ENCODE data around the gene LIX1L. TPM values are rescaled to one million over a fixed set of nuclear protein-coding genes. Genes with fewer than 3 reads are reported as not detected.
A peak's percentile ranks its signal among the peaks of the same experiment; 100 is the strongest.

Gene LIX1L
- total and polyA plus RNA-seq, 2 experiments from 2014 or later = 14.0 to 16.3 TPM

DNA sequence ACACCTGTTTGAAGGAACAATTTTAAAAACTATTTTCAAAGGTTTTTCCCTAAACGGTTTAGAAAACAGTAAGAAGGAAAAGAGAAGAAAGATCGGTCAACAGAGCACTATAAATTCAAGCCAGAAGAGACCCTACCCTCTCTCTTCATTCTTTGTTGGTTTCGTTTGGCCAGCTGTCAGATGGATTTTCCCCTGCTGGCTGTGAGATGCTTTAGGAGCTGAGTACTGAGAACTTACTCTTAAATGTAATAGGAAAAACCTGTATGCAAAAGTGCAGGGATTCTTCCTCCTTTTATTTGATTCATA is 39.9 kb upstream of the LIX1L start:
- peaks cover 6% of the 10 kb centered on the region for H3K36me3 ChIP-seq (replicated peaks; ENCODE audit: insufficient read depth, low read depth)
- H3K27ac ChIP-seq = peak overlapping the region; percentile 87
- peaks cover 41% of the 10 kb centered on the region for H3K79me2 ChIP-seq
- H3K4me2 ChIP-seq = peak overlapping the region; percentile 75
- no peak for DNase-seq (ENCODE audit: low spot score)
- no peaks in the 10 kb centered on the region for H3K27me3 ChIP-seq
- H3K9me2 ChIP-seq (replicated peaks; ENCODE audit: insufficient read depth) = no peaks in the 10 kb centered on the region
- H3K4me1 ChIP-seq (ENCODE audit: insufficient read depth) = peaks cover 17% of the 10 kb centered on the region
- no peaks in the 10 kb centered on the region for H3K9me3 ChIP-seq (ENCODE audit: low read depth)
- WGBS (ENCODE audit: low lambda C conversion rate, missing lambda C conversion rate) = 59% methylated on average over 3 of the region's 3 CpGs
- peak overlapping the region; percentile 6 for H3K4me3 ChIP-seq
- TF ChIP-seq, protein P1, sequence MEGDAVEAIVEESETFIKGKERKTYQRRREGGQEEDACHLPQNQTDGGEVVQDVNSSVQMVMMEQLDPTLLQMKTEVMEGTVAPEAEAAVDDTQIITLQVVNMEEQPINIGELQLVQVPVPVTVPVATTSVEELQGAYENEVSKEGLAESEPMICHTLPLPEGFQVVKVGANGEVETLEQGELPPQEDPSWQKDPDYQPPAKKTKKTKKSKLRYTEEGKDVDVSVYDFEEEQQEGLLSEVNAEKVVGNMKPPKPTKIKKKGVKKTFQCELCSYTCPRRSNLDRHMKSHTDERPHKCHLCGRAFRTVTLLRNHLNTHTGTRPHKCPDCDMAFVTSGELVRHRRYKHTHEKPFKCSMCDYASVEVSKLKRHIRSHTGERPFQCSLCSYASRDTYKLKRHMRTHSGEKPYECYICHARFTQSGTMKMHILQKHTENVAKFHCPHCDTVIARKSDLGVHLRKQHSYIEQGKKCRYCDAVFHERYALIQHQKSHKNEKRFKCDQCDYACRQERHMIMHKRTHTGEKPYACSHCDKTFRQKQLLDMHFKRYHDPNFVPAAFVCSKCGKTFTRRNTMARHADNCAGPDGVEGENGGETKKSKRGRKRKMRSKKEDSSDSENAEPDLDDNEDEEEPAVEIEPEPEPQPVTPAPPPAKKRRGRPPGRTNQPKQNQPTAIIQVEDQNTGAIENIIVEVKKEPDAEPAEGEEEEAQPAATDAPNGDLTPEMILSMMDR (IDR thresholded peaks at IDR 0.05; ENCODE audit: poor library complexity) = no peak
- TF ChIP-seq EZH2phosphoT487 (IDR thresholded peaks at IDR 0.05; ENCODE audit: low read depth, severe bottlenecking, unreplicated experiment) = no peak
- TF ChIP-seq EZH2 (IDR thresholded peaks at IDR 0.05; ENCODE audit: borderline replicate concordance) = no peak
- peaks cover 34% of the 10 kb centered on the region for H4K20me1 ChIP-seq (ENCODE audit: insufficient read depth, poor library complexity, severe bottlenecking)
- H2AFZ ChIP-seq = no peak overlapping the region

DNA sequence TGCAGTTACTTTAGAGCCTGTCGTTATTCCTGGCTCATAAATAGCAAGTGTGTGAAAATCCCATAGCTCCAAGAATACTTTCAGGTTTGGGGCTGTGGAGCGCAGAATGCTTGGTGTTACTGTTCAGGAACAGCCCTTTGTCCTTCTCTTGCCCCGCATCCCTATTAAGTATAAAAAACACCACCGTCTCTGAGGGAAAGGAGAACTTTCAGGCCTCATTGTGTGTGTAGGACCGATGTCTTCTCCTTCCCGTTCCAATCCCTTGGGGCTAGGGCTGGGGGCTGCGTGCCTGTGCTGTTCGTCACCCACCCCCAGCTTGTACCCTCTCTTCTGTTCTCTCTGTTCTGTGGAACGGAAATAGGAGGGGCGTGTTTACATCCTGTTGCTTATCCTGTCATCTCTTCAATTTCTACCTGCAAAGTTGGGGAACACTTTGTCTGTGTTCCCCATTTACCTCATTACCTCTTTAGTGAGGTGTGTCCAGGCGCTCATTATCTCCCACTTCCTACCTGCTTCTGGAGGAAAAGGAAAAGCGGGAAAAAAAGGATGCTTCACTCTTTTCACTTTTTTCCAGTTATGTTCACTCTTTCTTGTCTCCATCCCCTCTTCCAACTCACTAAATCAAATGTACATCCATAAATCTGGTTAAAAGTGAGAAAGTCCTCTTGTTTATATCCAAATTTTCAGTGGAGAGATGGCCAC is 39.4 kb upstream of the LIX1L start:
- Histone ChIP-seq H3K4me1 (ENCODE audit: insufficient read depth) (peaks cover 21% of the 10 kb centered on the region), H3K4me3 (peak overlapping the region; percentile 17), H3K4me2 (peak overlapping the region; percentile 75), H3K9me2 (replicated peaks; ENCODE audit: insufficient read depth) (no peaks in the 10 kb centered on the region), H3K27me3 (no peaks in the 10 kb centered on the region), H2AFZ (peak overlapping the region; percentile 34), H3K27ac (peak overlapping the region; percentile 87), H3K36me3 (replicated peaks; ENCODE audit: insufficient read depth, low read depth) (peaks cover 6% of the 10 kb centered on the region), H4K20me1 (ENCODE audit: insufficient read depth, poor library complexity, severe bottlenecking) (peaks cover 36% of the 10 kb centered on the region), H3K9me3 (ENCODE audit: low read depth) (no peaks in the 10 kb centered on the region), H3K79me2 (peaks cover 41% of the 10 kb centered on the region)
- no peak for DNase-seq (ENCODE audit: low spot score)
- 39% methylated on average over 12 of the region's 12 CpGs for WGBS (ENCODE audit: low lambda C conversion rate, missing lambda C conversion rate)
- TF ChIP-seq EZH2phosphoT487 (IDR thresholded peaks at IDR 0.05; ENCODE audit: low read depth, severe bottlenecking, unreplicated experiment) (no peak), EZH2 (IDR thresholded peaks at IDR 0.05; ENCODE audit: borderline replicate concordance) (no peak)
- TF ChIP-seq, protein P1 (IDR thresholded peaks at IDR 0.05; ENCODE audit: poor library complexity) = no peak

DNA sequence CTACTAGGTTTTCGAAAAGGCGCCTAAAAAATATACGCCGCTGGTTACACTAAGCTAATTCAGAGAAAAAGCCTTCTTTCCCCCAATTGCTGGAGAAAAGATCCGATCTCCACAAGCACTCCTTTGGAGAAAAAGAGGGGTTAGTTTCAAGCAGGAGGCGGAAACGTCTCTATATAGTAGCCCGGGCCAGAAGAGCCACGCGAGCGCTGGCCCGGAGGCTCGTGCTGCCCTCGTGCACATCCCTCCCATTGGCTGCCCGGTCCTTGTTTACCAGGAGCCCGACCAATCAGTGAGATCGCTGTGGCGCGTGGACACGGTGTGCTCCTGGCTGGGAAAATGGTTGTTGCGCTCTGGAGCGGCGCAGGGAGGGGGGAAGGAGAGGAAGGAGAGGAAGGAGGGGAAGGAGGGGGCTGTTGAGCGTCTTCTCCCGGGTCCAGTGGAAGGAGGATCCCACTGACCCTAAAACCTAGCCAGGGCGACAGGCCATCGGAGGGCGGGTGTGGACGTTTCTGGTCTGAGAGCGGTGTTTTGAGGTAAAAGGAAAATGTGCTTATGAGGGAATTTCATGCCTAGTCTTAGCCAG is 38.7 kb upstream of the LIX1L start, which contains the start of gene TXNIP:
TSS of gene TXNIP (minus strand) at position 147 of the 583 bp plus-strand sequence. CDS start 313 bp downstream, outside the sequence.
- H3K27ac ChIP-seq = peak within 1 kb of the TSS; percentile 87
- no peaks in the 10 kb centered on the region for H3K9me3 ChIP-seq (ENCODE audit: low read depth)
- peak within 1 kb of the TSS; percentile 84 for H3K4me2 ChIP-seq
- TF ChIP-seq, protein P1 (IDR thresholded peaks at IDR 0.05; ENCODE audit: poor library complexity) = no peak
- TF ChIP-seq EZH2 (IDR thresholded peaks at IDR 0.05; ENCODE audit: borderline replicate concordance) (no peak), EZH2phosphoT487 (IDR thresholded peaks at IDR 0.05; ENCODE audit: low read depth, severe bottlenecking, unreplicated experiment) (no peak)
- H3K4me1 ChIP-seq (ENCODE audit: insufficient read depth) = peaks cover 21% of the 10 kb centered on the region
- H3K9me2 ChIP-seq (replicated peaks; ENCODE audit: insufficient read depth) = no peaks in the 10 kb centered on the region
- H2AFZ ChIP-seq = peak within 1 kb of the TSS; percentile 34
- H3K79me2 ChIP-seq = peaks cover 41% of the 10 kb centered on the region
- no peaks in the 10 kb centered on the region for H3K27me3 ChIP-seq
- peak within 1 kb of the TSS; percentile 88 for H3K4me3 ChIP-seq
- DNase-seq (ENCODE audit: low spot score) = peak; percentile 98
- 3% methylated on average over 28 of the region's 30 CpGs for WGBS (ENCODE audit: low lambda C conversion rate, missing lambda C conversion rate)
- H3K36me3 ChIP-seq (replicated peaks; ENCODE audit: insufficient read depth, low read depth) = peaks cover 6% of the 10 kb centered on the region
- H4K20me1 ChIP-seq (ENCODE audit: insufficient read depth, poor library complexity, severe bottlenecking) = peaks cover 36% of the 10 kb centered on the region
